ENCODE results near the gene ZNF488. TPM values are rescaled to one million over a fixed set of nuclear protein-coding genes. Genes with fewer than 3 reads are reported as not detected.

The ZNF488 gene
- total RNA-seq, 1 experiment from 2014 or later: 11.8 TPM

- Histone ChIP-seq H3K4me3 (ENCODE audit: low read depth in 2 of 2, low read length in 2 of 2) (no peak overlapping the region), H3K36me3 (ENCODE audit: control insufficient read depth, insufficient read depth, low read length) (no peaks in the 10 kb centered on the region), H3K27me3 (ENCODE audit: control insufficient read depth, insufficient read depth, low read length) (no peaks in the 10 kb centered on the region), H3K9me3 (ENCODE audit: control insufficient read depth, insufficient read depth, low read depth, low read length) (no peaks in the 10 kb centered on the region), H3K4me1 (ENCODE audit: control insufficient read depth, insufficient read depth, low read length) (no peaks in the 10 kb centered on the region), H3K27ac (ENCODE audit: low read length) (no peak overlapping the region)
- no TSS peak for BruUV-seq (replicated peaks)
- ATAC-seq (no peak), DNase-seq (ENCODE audit: low read depth, low spot score) (no peak)
- intact Hi-C loops (cut with micrococcal nuclease; ENCODE audit: unreplicated experiment): no loop called here
- ChIA-PET CTCF (no interaction called here), POLR2A (no interaction called here)
- in situ Hi-C loops (cut with HindIII; ENCODE audit: low pct_unique_long_range_greater_than_20kb, low sequenced_read_pairs): no loop called here
- no peak for TF ChIP-seq REST (IDR thresholded peaks at IDR 0.05; ENCODE audit: insufficient read depth in 1 of 2, low read depth in 2 of 2, low read length in 1 of 2)
- TF ChIP-seq CTCF (IDR thresholded peaks at IDR 0.05): no peak
These were observed 34.6 kb downstream of the ZNF488 start for GRCh38 chr10:47349516-47349915.

GRCh38 chr10:47348661-47349470 is 35.2 kb downstream of the ZNF488 start:
- BruUV-seq (replicated peaks): no TSS peak
- in situ Hi-C loops (cut with HindIII; ENCODE audit: low pct_unique_long_range_greater_than_20kb, low sequenced_read_pairs): no loop called here
- CTCF ChIA-PET: no interaction called here
- Histone ChIP-seq H3K4me1 (ENCODE audit: control insufficient read depth, insufficient read depth, low read length) (no peaks in the 10 kb centered on the region), H3K27me3 (ENCODE audit: control insufficient read depth, insufficient read depth, low read length) (peaks cover 2% of the 10 kb centered on the region; the same call in 1 of the 2 replicates), H3K27ac (ENCODE audit: low read length) (no peak overlapping the region), H3K36me3 (ENCODE audit: control insufficient read depth, insufficient read depth, low read length) (no peaks in the 10 kb centered on the region), H3K4me3 (ENCODE audit: low read depth in 2 of 2, low read length in 2 of 2) (no peak overlapping the region), H3K9me3 (ENCODE audit: control insufficient read depth, insufficient read depth, low read depth, low read length) (no peaks in the 10 kb centered on the region)
- ATAC-seq (no peak), DNase-seq (ENCODE audit: low read depth, low spot score) (no peak)
- intact Hi-C loops (cut with micrococcal nuclease; ENCODE audit: unreplicated experiment): no loop called here
- POLR2A ChIA-PET: no interaction called here
- TF ChIP-seq REST (IDR thresholded peaks at IDR 0.05; ENCODE audit: insufficient read depth in 1 of 2, low read depth in 2 of 2, low read length in 1 of 2): no peak
- no peak for TF ChIP-seq SIN3A (IDR thresholded peaks at IDR 0.05; ENCODE audit: borderline replicate concordance, insufficient read depth, low read depth, low read length)
- TF ChIP-seq POLR2AphosphoS5 (IDR thresholded peaks at IDR 0.05; ENCODE audit: low read depth, low read length): no peak
